K562 (cell line): ENCODE data around the gene CMSS1. TPM values are rescaled to one million over a fixed set of nuclear protein-coding genes. Genes with fewer than 3 reads are reported as not detected.

ENCODE experiments used
- ATAC-seq: fragments of 200-7000 bp; cut with Tn5 transposase; 3 replicates; pipeline ENCODE4 v1.9.1; 2020; ENCODE audit warnings: moderate library complexity
- BruUV-seq: library from RNA; stranded (reverse); fragments of 400-500 nt; replicated peaks from 2 replicates; lab custom pipeline; 2021; lab: Mats Ljungman, UMichigan
- CTCF ChIA-PET: fragments of 300-600 bp; formaldehyde crosslinking; extraction: SDS; loops from one replicate; lab custom pipeline; 2021; ENCODE audit warnings: low intra/inter-chr PET ratio; lab: Yijun Ruan, JAX
- POLR2A ChIA-PET: fragments of 300-600, 350-650 bp; sonication (Branson Sonifier 250); formaldehyde crosslinking; extraction: SDS; loops from one replicate; lab custom pipeline; 2021; ENCODE audit warnings: antibody characterized with exemption, inconsistent platforms; lab: Yijun Ruan, JAX
- DNase-seq, 4 experiments: peaks; one replicate each; pipeline versions ENCODE4 v3.0.0 to v3.0.0-alpha.2; 2011 to 2018; ENCODE audit warnings: low spot score in 3 of 4, mixed read lengths in 3 of 4; ENCODE audit errors: extremely low read depth in 1 of 4
- FAIRE-seq: peaks from 2 replicates; lab custom pipeline; 2011; peaks lifted over from hg19 to GRCh38; lab: Jason Lieb, UNC
- H2AFZ ChIP-seq: 2 replicates; pipeline ENCODE4 v1.6.0; 2011; ENCODE audit warnings: low read depth, low read length, control low read depth, inconsistent platforms
- H3K27ac ChIP-seq: fragments of 200-600 bp; 3 replicates; pipeline ENCODE4 v1.8.0; 2011; ENCODE audit warnings: low read depth, mild to moderate bottlenecking, control low read depth, inconsistent platforms, low read length, moderate library complexity, mixed read lengths; ENCODE audit errors: extremely low read depth
- H3K27me3 ChIP-seq, 2 experiments: fragments of 300-600 bp in 1 of 2; 2 replicates in 1 of 2; 3 replicates in 1 of 2; pipeline versions ENCODE4 v1.6.0 to v1.8.0; 2011; ENCODE audit warnings: inconsistent platforms in 2 of 2, low read length in 2 of 2, mild to moderate bottlenecking in 1 of 2, mixed read lengths in 1 of 2, moderate library complexity in 1 of 2; ENCODE audit not compliant: control insufficient read depth in 2 of 2, insufficient read depth in 2 of 2
- H3K36me3 ChIP-seq: fragments of 300-600 bp; 3 replicates; pipeline ENCODE4 v1.8.0; 2011; ENCODE audit warnings: mild to moderate bottlenecking, low read length, inconsistent platforms; ENCODE audit not compliant: control insufficient read depth, insufficient read depth
- H3K4me1 ChIP-seq, 2 experiments: fragments of 200-600 bp in 1 of 2; replicated peaks in 1 of 2; 2 replicates in 1 of 2; 3 replicates in 1 of 2; pipeline versions ENCODE4 v1.5.1 to v1.8.0; 2011; ENCODE audit warnings: inconsistent platforms in 2 of 2, low read length in 2 of 2, mild to moderate bottlenecking in 1 of 2, mixed read lengths in 1 of 2, moderate library complexity in 1 of 2; ENCODE audit not compliant: control insufficient read depth in 2 of 2, insufficient read depth in 2 of 2
- H3K4me2 ChIP-seq: 2 replicates; pipeline ENCODE4 v1.6.1; 2011; ENCODE audit warnings: low read length, control low read depth, inconsistent platforms, mixed read lengths; ENCODE audit not compliant: insufficient read depth
- H3K4me3 ChIP-seq: fragments of 200-600 bp; sonication (generic), shearing (Covaris generic); 2 replicates; pipeline ENCODE4 v1.5.1; 2016; ENCODE audit warnings: control low read depth, inconsistent platforms
- H3K79me2 ChIP-seq: fragments of 200-600 bp; 3 replicates; pipeline ENCODE4 v1.8.0; 2011; ENCODE audit warnings: low read length, inconsistent platforms; ENCODE audit not compliant: control insufficient read depth, insufficient read depth
- H3K9ac ChIP-seq, 2 experiments: 2 replicates each; pipeline versions ENCODE4 v1.6.0 to v1.6.1; 2011; ENCODE audit warnings: low read depth in 2 of 2, low read length in 2 of 2, control low read depth in 1 of 2, inconsistent platforms in 1 of 2, mild to moderate bottlenecking in 1 of 2, mixed read lengths in 1 of 2; ENCODE audit not compliant: insufficient read depth in 1 of 2
- H3K9me1 ChIP-seq: one replicate; pipeline ENCODE4 v1.6.0; 2011; ENCODE audit warnings: inconsistent platforms, mild to moderate bottlenecking, low read length, moderate library complexity; ENCODE audit not compliant: control insufficient read depth, insufficient read depth
- H3K9me3 ChIP-seq: replicated peaks from 2 replicates; pipeline ENCODE4 v1.5.1; 2011; ENCODE audit warnings: low read depth, low read length, inconsistent platforms; ENCODE audit not compliant: control insufficient read depth, insufficient read depth
- H4K20me1 ChIP-seq: replicated peaks from 2 replicates; pipeline ENCODE4 v1.6.1; 2011; ENCODE audit warnings: low read length, inconsistent platforms, mixed read lengths; ENCODE audit not compliant: control insufficient read depth, insufficient read depth
- ELF2 ChIP-seq: fragments of 250-450 bp; sonication (Bioruptor Pico); IDR thresholded peaks from 2 replicates; pipeline ENCODE4 v1.5.0; 2021; ENCODE audit warnings: mild to moderate bottlenecking
- MEIS2 ChIP-seq: fragments of 450-650 bp; IDR thresholded peaks from 2 replicates; pipeline ENCODE4 v1.6.1; 2014; ENCODE audit warnings: mild to moderate bottlenecking; ENCODE audit not compliant: partially characterized antibody
- ZC3H4 ChIP-seq: sonication (generic); formaldehyde crosslinking; IDR thresholded peaks from 2 replicates; pipeline ENCODE4 v1.9.0; 2021; ENCODE audit warnings: missing genetic modification reagents, borderline replicate concordance
- WGBS: fragments of 100-300 bp; shearing (Covaris generic); methylation state at CpG from one replicate; pipeline ENCODE4 v1.1.6; 2016; ENCODE audit warnings: low coverage, mixed read lengths; ENCODE audit not compliant: insufficient coverage; ENCODE audit errors: missing lambda C conversion rate; 5-methylcytosine and 5-hydroxymethylcytosine counted together
- in situ Hi-C: fragments of 300-500 bp; cut with MboI; formaldehyde crosslinking; loops from 4 replicates; pipeline ENCODE4 v1.15.0; 2018; ENCODE audit warnings: inconsistent platforms, mixed read lengths
- intact Hi-C: fragments of 100-400 bp; cut with micrococcal nuclease; formaldehyde crosslinking; loops from 2 replicates; pipeline ENCODE4 v1.14.2; 2022
- polyA plus RNA-seq, 8 experiments: library from polyadenylated mRNA; depleted of rRNA in 4 of 8; stranded (reverse) in 5 of 8; unstranded in 3 of 8; fragments of >200 nt; fragmentation: Nextera tagmentation in 2 of 8; fragmentation: Illumina TruSeq in 1 of 8; extraction: Ambion mirVana in 2 of 8; extraction: Trizol in 1 of 8; gene quantifications; 2 replicates each; pipeline versions ENCODE4 v1.2.1 to v1.2.3, GENCODE V29; 2011 to 2014; ENCODE audit warnings: inconsistent platforms in 1 of 8, missing spikeins in 1 of 8
- total RNA-seq, 7 experiments: library from RNA; depleted of rRNA in 6 of 7; stranded (reverse); fragments of >200 nt in 6 of 7; fragmentation: Illumina TruSeq in 2 of 7; extraction: Trizol in 2 of 7; gene quantifications; 2 replicates each; pipeline versions ENCODE4 v1.2.1 to v1.2.3, GENCODE V29; 2011 to 2021; ENCODE audit warnings: low replicate concordance in 1 of 7

CMSS1 gene
- total and polyA plus RNA-seq, 9 of the 15 experiments (the other 6 are each of a cell fraction or from before 2014, with no cell fraction given), result 46.9 to 109 (median 72.3) TPM

- TF ChIP-seq ZC3H4 (CRISPR knock-in tag), result no peak
Observed at GRCh38 chr3:100080573-100080972, 262.9 kb downstream of the CMSS1 start (continued).

GRCh38 chr3:100081311-100081710 is 263.6 kb downstream of the CMSS1 start:
- Histone ChIP-seq H3K36me3 (no peaks in the 10 kb centered on the region), H3K4me3 (no peak overlapping the region), H3K27ac (no peak overlapping the region), H3K79me2 (peaks cover 6% of the 10 kb centered on the region; the same call in 1 of the 3 replicates), H2AFZ (no peak overlapping the region), H3K4me2 (no peak overlapping the region), H3K4me1 (peaks cover 3 to 49% of the 10 kb centered on the region in 2 experiments; a peak in 4 of 5 replicates), H3K9me3 (no peaks in the 10 kb centered on the region), H4K20me1 (no peaks in the 10 kb centered on the region), H3K9me1 (no peaks in the 10 kb centered on the region), H3K9ac (no peak overlapping the region), H3K27me3 (no peaks in the 10 kb centered on the region)
- TF ChIP-seq ELF2 (no peak), MEIS2 (peak; percentile 0)
- no TSS peak for BruUV-seq
- intact Hi-C loops, result no loop called here
- DNase-seq, result no peak
- CTCF ChIA-PET, result no interaction called here
- no peak for FAIRE-seq
- in situ Hi-C loops, result no loop called here
- 0% methylated on average over 1 of the region's 1 CpG for WGBS
- no peak; the same call in 2 of the 3 replicates for ATAC-seq
- POLR2A ChIA-PET, result no interaction called here
